Gastroesophageal sphincter (tissue), 4 donors: Measurements from ENCODE around the gene CGN. TPM values are rescaled to one million over a fixed set of nuclear protein-coding genes. Genes with fewer than 3 reads are reported as not detected.
"Not testable (repeated sequence)": the region's sequence is repeated elsewhere in the genome, so short reads cannot be mapped to it uniquely, and the experiment has no call there.

Experiments
- ATAC-seq: fragments of 150-250 bp; one replicate; pipeline ENCODE4 v1.9.1; 2016; ENCODE audit warnings: mild to moderate bottlenecking, moderate library complexity
- H3K27ac ChIP-seq, 4 donors: fragments of 200-600 bp; sonication (generic) in 3 of 4; 1 replicate in 3 of 4; 2 replicates in 1 of 4; pipeline ENCODE4 v1.5.1; 2016 to 2019
- H3K27me3 ChIP-seq: fragments of 200-600 bp; sonication (generic); one replicate; pipeline ENCODE4 v1.5.1; 2019
- H3K36me3 ChIP-seq, 2 donors: fragments of 200-600 bp; sonication (generic); one replicate each; pipeline ENCODE4 v1.5.1; 2019; ENCODE audit warnings: control low read depth in 1 of 2
- H3K4me1 ChIP-seq, 3 donors: fragments of 200-600 bp; sonication (generic); 1 replicate in 2 of 3; 2 replicates in 1 of 3; pipeline ENCODE4 v1.5.1; 2016 to 2019; ENCODE audit warnings: control low read depth in 2 of 3
- H3K4me3 ChIP-seq, 2 donors: fragments of 200-600 bp; sonication (generic); one replicate each; pipeline ENCODE4 v1.5.1; 2019; ENCODE audit warnings: mild to moderate bottlenecking in 1 of 2, moderate library complexity in 1 of 2
- H3K9me3 ChIP-seq, 3 donors: fragments of 200-600 bp; sonication (generic); one replicate each; pipeline ENCODE4 v1.5.1; 2017 to 2019; ENCODE audit warnings: control low read depth in 2 of 3
- EP300 ChIP-seq: sonication (generic); formaldehyde crosslinking; IDR thresholded peaks from one replicate; pipeline ENCODE4 v1.6.1; 2017; ENCODE audit warnings: antibody characterized with exemption, mild to moderate bottlenecking
- POLR2A ChIP-seq, 2 donors: fragments of 450-650 bp; IDR thresholded peaks; one replicate each; pipeline ENCODE4 v1.6.1; 2017; ENCODE audit warnings: antibody characterized with exemption in 2 of 2, mild to moderate bottlenecking in 2 of 2, moderate library complexity in 1 of 2
- POLR2AphosphoS5 ChIP-seq: sonication (generic); formaldehyde crosslinking; IDR thresholded peaks from one replicate; pipeline ENCODE4 v1.6.1; 2017; ENCODE audit warnings: antibody characterized with exemption
- WGBS, 2 donors: methylation state at CpG; one replicate each; pipeline ENCODE4 v1.1.5; 2018; ENCODE audit warnings: low coverage in 1 of 2; 5-methylcytosine and 5-hydroxymethylcytosine counted together
- total RNA-seq, 4 donors: library from RNA; depleted of rRNA; stranded (reverse); fragments of >200 nt; gene quantifications; one replicate each; pipeline ENCODE4 v1.1.0, GENCODE V29; 2016
- TF ChIP-seq, protein P1 (sequence below), 4 experiments: fragments of 200-600 bp in 2 of 4; fragments of 450-650 bp in 2 of 4; sonication (generic) in 1 of 4; IDR thresholded peaks; one replicate each; pipeline ENCODE4 v1.5.1; 2017 to 2019; ENCODE audit warnings: antibody characterized with exemption in 4 of 4, mild to moderate bottlenecking in 2 of 4, moderate library complexity in 2 of 4

Gene CGN
- total RNA-seq, 4 donors from 2014 or later: 0.13 to 2.2 (median 0.29) TPM

DNA sequence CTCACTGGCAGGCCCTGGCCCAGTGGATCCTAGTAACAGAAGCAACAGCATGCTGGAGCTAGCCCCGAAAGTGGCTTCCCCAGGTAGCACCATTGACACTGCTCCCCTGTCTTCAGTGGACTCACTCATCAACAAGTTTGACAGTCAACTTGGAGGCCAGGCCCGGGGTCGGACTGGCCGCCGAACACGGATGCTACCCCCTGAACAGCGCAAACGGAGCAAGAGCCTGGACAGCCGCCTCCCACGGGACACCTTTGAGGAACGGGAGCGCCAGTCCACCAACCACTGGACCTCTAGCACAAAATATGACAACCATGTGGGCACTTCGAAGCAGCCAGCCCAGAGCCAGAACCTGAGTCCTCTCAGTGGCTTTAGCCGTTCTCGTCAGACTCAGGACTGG, 7.7 kb downstream of the CGN start:
- ATAC-seq: no peak
- Histone ChIP-seq H3K4me1 (no peaks in the 10 kb centered on the region), H3K27ac (no peak overlapping the region), H3K36me3 (peaks cover 0 to 9% of the 10 kb centered on the region in 2 donors), H3K9me3 (no peaks in the 10 kb centered on the region), H3K4me3 (no peak overlapping the region), H3K27me3 (peaks cover 2% of the 10 kb centered on the region)
- TF ChIP-seq, protein P1, sequence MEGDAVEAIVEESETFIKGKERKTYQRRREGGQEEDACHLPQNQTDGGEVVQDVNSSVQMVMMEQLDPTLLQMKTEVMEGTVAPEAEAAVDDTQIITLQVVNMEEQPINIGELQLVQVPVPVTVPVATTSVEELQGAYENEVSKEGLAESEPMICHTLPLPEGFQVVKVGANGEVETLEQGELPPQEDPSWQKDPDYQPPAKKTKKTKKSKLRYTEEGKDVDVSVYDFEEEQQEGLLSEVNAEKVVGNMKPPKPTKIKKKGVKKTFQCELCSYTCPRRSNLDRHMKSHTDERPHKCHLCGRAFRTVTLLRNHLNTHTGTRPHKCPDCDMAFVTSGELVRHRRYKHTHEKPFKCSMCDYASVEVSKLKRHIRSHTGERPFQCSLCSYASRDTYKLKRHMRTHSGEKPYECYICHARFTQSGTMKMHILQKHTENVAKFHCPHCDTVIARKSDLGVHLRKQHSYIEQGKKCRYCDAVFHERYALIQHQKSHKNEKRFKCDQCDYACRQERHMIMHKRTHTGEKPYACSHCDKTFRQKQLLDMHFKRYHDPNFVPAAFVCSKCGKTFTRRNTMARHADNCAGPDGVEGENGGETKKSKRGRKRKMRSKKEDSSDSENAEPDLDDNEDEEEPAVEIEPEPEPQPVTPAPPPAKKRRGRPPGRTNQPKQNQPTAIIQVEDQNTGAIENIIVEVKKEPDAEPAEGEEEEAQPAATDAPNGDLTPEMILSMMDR (IDR thresholded peaks at IDR 0.05): no peak
- no peak for TF ChIP-seq EP300
- no peak for TF ChIP-seq POLR2A (IDR thresholded peaks at IDR 0.05)
- TF ChIP-seq POLR2AphosphoS5: no peak
- WGBS, 2 donors: 89 to 94% methylated on average over 3 to 11 of the region's 15 CpGs

DNA sequence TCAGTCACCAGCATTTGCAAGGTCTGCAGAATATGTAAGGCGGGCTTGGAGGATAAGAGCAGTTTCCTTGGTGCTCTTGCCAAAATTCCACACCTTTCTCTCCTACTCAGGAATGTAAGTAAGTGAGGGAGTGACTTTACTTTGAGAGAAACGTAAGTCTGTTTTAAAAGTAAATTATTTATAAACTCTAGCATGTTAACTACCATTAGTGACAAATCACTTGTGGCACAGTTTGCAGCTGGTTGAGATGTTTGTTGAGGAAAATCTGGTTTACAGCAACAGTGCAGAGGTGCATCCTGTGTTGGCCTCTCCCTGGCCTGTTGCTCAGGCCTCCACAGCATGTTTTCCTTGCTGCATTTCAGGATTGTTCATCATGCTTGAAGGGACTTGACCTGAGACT, 8.5 kb downstream of the CGN start:
- no peak for TF ChIP-seq EP300
- TF ChIP-seq POLR2A (IDR thresholded peaks at IDR 0.05): no peak
- TF ChIP-seq, protein P1 (IDR thresholded peaks at IDR 0.05): no peak
- TF ChIP-seq POLR2AphosphoS5: no peak
- no peaks in the 10 kb centered on the region for H3K9me3 ChIP-seq
- no peaks in the 10 kb centered on the region for H3K4me1 ChIP-seq
- peaks cover 0 to 13% of the 10 kb centered on the region in 2 donors for H3K36me3 ChIP-seq
- no peak overlapping the region for H3K4me3 ChIP-seq
- WGBS, 2 donors: 42 to 77% methylated on average over 1 to 2 of the region's 2 CpGs
- H3K27ac ChIP-seq: no peak overlapping the region
- ATAC-seq: no peak
- no peaks in the 10 kb centered on the region for H3K27me3 ChIP-seq

GRCh38 chr1:151520359-151520758, 9.2 kb downstream of the CGN start:
- TF ChIP-seq POLR2AphosphoS5 (no peak), POLR2A (IDR thresholded peaks at IDR 0.05) (no peak), EP300 (no peak)
- TF ChIP-seq, protein P1 (IDR thresholded peaks at IDR 0.05): no peak
- H3K27me3 ChIP-seq: no peaks in the 10 kb centered on the region
- WGBS, 2 donors: 80 to 88% methylated on average over 2 to 4 of the region's 4 CpGs
- no peak overlapping the region for H3K4me3 ChIP-seq
- H3K9me3 ChIP-seq: no peaks in the 10 kb centered on the region
- peaks cover 0 to 16% of the 10 kb centered on the region in 2 donors for H3K36me3 ChIP-seq
- ATAC-seq: no peak
- H3K27ac ChIP-seq: no peak overlapping the region
- H3K4me1 ChIP-seq: no peaks in the 10 kb centered on the region

DNA sequence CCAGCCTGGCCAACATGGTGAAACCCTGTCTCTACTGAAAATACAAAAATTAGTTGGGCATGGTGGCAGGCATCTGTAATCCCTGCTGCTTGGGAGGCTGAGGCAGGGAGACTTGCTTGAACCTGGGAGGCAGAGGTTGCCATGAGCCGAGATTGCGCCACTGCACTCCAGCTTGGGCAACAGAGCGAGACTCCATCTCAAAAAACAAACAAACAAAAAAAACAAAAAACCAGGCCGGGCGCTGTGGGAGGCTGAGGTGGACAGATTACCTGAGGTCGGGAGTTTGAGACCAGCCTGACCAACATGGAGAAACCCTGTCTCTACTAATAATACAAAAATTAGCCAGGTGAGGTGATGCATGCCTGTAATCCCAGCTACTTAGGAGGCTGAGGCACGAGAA, 11.2 kb downstream of the CGN start:
- WGBS, 2 donors: 78% methylated on average over 1 of the region's 7 CpGs; no CpG with 5 or more reads in 1 of the 2 donors

GRCh38 chr1:151523326-151523725, 12.1 kb downstream of the CGN start:
- Histone ChIP-seq H3K27ac (no peak overlapping the region), H3K9me3 (no peaks in the 10 kb centered on the region), H3K4me3 (no peak overlapping the region), H3K4me1 (no peaks in the 10 kb centered on the region), H3K27me3 (no peaks in the 10 kb centered on the region), H3K36me3 (peaks cover 0 to 16% of the 10 kb centered on the region in 2 donors)
- TF ChIP-seq POLR2AphosphoS5 (no peak), POLR2A (IDR thresholded peaks at IDR 0.05) (no peak), EP300 (no peak)
- TF ChIP-seq, protein P1 (IDR thresholded peaks at IDR 0.05): no peak
- WGBS, 2 donors: 61 to 80% methylated on average over 1 to 2 of the region's 5 CpGs
- ATAC-seq: no peak

More for the DNA sequence above, 11.2 kb downstream of the CGN start:
- ATAC-seq, H3K27me3 ChIP-seq, H3K4me1 ChIP-seq, H3K27ac ChIP-seq, H3K9me3 ChIP-seq, H3K4me3 ChIP-seq: not testable (repeated sequence)
- peaks cover 0 to 16% of the 10 kb centered on the region in 2 donors for H3K36me3 ChIP-seq
